Neural crest cell (in vitro differentiated cells): ENCODE data around the gene POLR2C. TPM values are rescaled to one million over a fixed set of nuclear protein-coding genes. Genes with fewer than 3 reads are reported as not detected.
"Not testable (repeated sequence)": the region's sequence is repeated elsewhere in the genome, so short reads cannot be mapped to it uniquely, and the experiment has no call there.

ENCODE experiments used
- DNase-seq: peaks from one replicate; pipeline ENCODE4 v3.0.0; 2021; ENCODE audit warnings: low read depth, mixed read lengths, low spot score
- H3K27ac Mint-ChIP-seq: one replicate; pipeline ENCODE4 v1.8.0; 2021; ENCODE audit warnings: mild to moderate bottlenecking, mixed read lengths; ENCODE audit not compliant: unreplicated experiment
- H3K27me3 Mint-ChIP-seq: 2 replicates; pipeline ENCODE4 v1.8.0; 2021; ENCODE audit warnings: low read depth, mild to moderate bottlenecking, mixed read lengths
- H3K36me3 Mint-ChIP-seq: 2 replicates; pipeline ENCODE4 v1.8.0; 2021; ENCODE audit warnings: low read depth, mild to moderate bottlenecking, mixed read lengths
- H3K4me1 Mint-ChIP-seq: 2 replicates; pipeline ENCODE4 v1.8.0; 2021; ENCODE audit warnings: mixed read lengths
- H3K4me3 Mint-ChIP-seq: one replicate; pipeline ENCODE4 v1.8.0; 2021; ENCODE audit warnings: mild to moderate bottlenecking, mixed read lengths
- H3K9me3 Mint-ChIP-seq: 2 replicates; pipeline ENCODE4 v1.8.0; 2021; ENCODE audit warnings: mixed read lengths
- total RNA-seq: library from RNA; stranded (reverse); gene quantifications from 2 replicates; pipeline ENCODE4 v1.2.1, GENCODE V29; 2021
- TF ChIP-seq, protein P1 (sequence below): fragments of 200-600 bp; sonication (generic); conservative IDR thresholded peaks from 2 replicates; pipeline ENCODE4 v1.5.0; 2021; ENCODE audit warnings: antibody characterized with exemption, mild to moderate bottlenecking

The POLR2C gene
- total RNA-seq, 1 donor from 2014 or later, result 74.0 TPM

DNA sequence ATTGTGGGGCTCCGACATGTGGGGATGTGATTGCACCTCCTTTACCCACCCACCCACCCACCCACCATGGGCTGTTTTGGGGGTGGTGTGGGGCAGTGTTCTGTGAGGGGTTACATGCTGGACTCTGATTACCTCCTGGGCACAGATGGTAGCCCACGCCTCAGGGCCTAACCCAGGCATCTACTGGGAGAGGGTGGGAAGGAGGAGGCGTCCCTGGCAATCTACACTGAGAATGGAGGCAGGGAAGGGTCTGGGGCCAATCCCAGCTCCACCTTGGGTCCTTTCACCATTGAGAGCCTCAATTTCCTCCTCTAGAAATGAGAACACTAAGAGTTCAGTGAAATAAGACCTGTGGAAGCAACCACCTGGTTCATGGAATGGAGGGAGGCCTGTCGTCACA, 35.6 kb downstream of the POLR2C start:
- no peak overlapping the region for H3K4me3 Mint-ChIP-seq

DNA sequence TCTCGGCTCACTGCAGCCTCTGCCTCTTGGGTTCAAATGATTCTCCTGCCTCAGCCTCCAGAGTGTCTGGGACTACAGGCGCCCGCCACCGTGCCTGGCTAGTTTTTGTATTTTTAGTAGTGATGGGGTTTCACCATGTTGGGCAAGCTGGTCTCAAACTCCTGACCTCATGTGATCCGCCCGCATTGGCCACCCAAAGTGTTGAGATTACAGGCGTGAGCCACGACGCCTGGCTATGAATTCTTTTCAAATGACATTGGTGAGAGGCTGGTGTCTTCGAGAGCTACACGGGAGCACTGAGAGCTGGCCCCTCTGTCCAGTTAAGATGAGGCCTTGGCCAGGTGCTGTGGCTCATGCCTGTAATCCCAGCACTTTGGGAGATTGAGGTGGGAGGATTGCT, 37.5 kb downstream of the POLR2C start:
- H3K4me3 Mint-ChIP-seq, H3K4me1 Mint-ChIP-seq, H3K36me3 Mint-ChIP-seq, H3K27me3 Mint-ChIP-seq, H3K27ac Mint-ChIP-seq, H3K9me3 Mint-ChIP-seq, DNase-seq: not testable (repeated sequence)

More for the DNA sequence above, 35.6 kb downstream of the POLR2C start:
- TF ChIP-seq, protein P1, sequence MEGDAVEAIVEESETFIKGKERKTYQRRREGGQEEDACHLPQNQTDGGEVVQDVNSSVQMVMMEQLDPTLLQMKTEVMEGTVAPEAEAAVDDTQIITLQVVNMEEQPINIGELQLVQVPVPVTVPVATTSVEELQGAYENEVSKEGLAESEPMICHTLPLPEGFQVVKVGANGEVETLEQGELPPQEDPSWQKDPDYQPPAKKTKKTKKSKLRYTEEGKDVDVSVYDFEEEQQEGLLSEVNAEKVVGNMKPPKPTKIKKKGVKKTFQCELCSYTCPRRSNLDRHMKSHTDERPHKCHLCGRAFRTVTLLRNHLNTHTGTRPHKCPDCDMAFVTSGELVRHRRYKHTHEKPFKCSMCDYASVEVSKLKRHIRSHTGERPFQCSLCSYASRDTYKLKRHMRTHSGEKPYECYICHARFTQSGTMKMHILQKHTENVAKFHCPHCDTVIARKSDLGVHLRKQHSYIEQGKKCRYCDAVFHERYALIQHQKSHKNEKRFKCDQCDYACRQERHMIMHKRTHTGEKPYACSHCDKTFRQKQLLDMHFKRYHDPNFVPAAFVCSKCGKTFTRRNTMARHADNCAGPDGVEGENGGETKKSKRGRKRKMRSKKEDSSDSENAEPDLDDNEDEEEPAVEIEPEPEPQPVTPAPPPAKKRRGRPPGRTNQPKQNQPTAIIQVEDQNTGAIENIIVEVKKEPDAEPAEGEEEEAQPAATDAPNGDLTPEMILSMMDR, result no peak
- no peak overlapping the region for H3K27ac Mint-ChIP-seq
- no peaks in the 10 kb centered on the region for H3K9me3 Mint-ChIP-seq
- peaks cover 12% of the 10 kb centered on the region for H3K4me1 Mint-ChIP-seq
- DNase-seq, result no peak
- H3K27me3 Mint-ChIP-seq, result no peaks in the 10 kb centered on the region
- no peaks in the 10 kb centered on the region for H3K36me3 Mint-ChIP-seq

DNA sequence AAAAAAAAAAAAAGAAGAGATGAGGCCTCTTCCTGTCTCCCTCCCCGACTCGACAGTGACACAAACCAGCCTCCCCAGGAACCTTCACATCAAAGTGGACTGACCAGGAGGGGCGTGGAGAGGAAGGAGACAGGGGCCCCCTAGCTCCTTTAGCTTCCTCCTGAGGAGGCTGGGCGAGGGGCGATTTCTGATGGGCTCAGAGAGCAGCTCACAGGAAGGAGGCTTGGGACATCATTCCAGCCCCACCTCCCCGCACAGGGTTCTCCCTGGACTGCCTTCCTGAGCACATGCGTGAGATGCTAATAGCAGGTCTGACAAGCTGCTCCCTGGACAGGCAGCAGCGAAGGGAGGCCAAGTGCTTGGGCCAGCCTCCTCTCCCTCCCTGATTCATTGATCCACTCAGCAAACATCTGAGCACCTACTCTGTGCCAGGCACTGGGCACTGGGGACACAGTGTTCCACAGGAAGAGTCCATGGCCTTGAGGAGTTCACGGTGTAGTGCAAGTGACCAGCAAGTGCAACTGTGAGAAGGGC, 38.2 kb downstream of the POLR2C start:
- TF ChIP-seq, protein P1, result no peak
- H3K27ac Mint-ChIP-seq, result no peak overlapping the region

DNA sequence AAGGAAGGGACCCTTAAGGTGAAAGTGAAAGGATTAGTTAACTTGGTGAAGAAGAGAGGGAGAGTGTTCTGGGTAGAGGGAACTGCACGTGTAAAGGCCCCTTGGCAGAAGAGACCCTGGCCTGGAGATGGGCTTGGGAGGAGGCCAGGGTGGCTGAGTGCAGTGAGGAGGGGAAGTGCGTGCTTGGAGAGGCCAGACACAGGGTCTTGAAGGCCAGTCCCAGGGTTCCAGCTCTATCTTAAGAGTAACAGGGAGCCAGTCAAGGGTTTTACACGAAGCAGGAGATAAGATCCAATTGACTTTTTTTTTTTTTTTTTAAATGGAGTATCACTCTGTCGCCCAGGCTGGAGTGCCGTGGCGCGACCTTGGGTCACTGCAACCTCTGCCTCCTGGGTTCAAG, 39.0 kb downstream of the POLR2C start:
- no peaks in the 10 kb centered on the region for H3K9me3 Mint-ChIP-seq
- no peak overlapping the region for H3K4me3 Mint-ChIP-seq
- H3K27me3 Mint-ChIP-seq, result no peaks in the 10 kb centered on the region
- peaks cover 4% of the 10 kb centered on the region for H3K4me1 Mint-ChIP-seq
- no peaks in the 10 kb centered on the region for H3K36me3 Mint-ChIP-seq
- TF ChIP-seq, protein P1, result no peak
- DNase-seq, result no peak
- H3K27ac Mint-ChIP-seq, result no peak overlapping the region

More for the DNA sequence above, 38.2 kb downstream of the POLR2C start:
- Mint-ChIP-seq H3K36me3 (no peaks in the 10 kb centered on the region), H3K9me3 (no peaks in the 10 kb centered on the region), H3K4me1 (peaks cover 7% of the 10 kb centered on the region), H3K27me3 (no peaks in the 10 kb centered on the region), H3K4me3 (no peak overlapping the region)
- no peak for DNase-seq

DNA sequence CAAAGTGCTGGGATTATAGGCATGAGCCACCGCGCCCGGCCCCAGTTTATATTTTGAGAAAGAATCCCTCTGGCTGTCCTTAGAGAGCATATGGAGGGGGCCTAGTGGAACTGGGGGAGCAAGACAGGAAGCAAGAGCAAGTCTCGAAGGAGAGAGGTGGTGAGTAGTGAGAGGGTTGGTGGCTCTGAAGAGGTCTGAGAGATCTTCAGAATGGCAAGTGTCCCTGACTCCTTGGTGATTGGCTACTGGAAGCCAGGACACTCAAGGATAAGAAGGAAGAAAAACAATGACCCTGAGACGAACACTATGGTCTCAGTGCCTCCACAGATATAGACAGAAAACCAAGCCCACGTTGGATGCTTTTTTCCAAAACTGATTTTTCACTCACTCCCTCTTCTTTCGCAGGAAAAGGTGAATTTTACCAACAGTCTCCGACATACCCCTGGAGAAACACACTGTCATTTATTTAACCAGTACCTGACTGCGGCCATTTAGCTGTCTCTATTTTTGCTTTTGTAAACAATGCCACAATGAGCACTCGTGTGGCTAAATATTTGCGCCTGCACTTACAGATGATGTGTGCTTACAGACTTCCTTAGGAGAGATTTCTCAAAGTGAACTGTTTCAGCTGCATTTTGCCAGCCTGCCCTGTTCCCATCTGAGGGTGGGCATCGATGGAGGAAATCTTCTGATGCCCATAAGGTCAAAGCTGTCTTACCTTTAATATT, 39.7 kb downstream of the POLR2C start:
- no peaks in the 10 kb centered on the region for H3K36me3 Mint-ChIP-seq
- no peaks in the 10 kb centered on the region for H3K9me3 Mint-ChIP-seq
- TF ChIP-seq, protein P1, result no peak
- no peaks in the 10 kb centered on the region for H3K27me3 Mint-ChIP-seq
- no peak for DNase-seq
- H3K27ac Mint-ChIP-seq, result no peak overlapping the region
- H3K4me1 Mint-ChIP-seq, result peaks cover 4% of the 10 kb centered on the region
- no peak overlapping the region for H3K4me3 Mint-ChIP-seq

DNA sequence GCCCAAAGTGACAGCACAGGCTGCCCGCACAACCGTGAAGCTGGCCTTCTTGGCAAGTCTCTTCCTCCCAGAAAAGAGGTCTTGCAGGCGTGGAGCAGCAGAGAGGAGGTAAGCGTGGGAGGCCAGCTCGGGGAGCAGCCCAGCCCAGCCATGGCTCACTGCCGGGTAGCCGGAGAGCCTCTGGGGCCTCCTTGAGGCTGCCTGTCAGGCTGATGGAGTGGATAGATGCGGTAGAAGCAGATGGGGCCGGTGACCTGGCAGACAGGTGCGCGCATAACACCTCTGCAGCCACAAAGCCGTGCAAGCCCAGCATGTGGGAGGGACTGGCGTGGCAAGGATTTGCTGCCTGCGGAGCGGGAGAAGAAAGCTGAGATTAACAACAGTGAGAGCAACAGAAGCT, 40.9 kb downstream of the POLR2C start:
- no peak for DNase-seq
- peaks cover 4% of the 10 kb centered on the region for H3K4me1 Mint-ChIP-seq
- TF ChIP-seq, protein P1, result no peak
- H3K27me3 Mint-ChIP-seq, result no peaks in the 10 kb centered on the region
- no peak overlapping the region for H3K4me3 Mint-ChIP-seq
- H3K27ac Mint-ChIP-seq, result no peak overlapping the region
- H3K9me3 Mint-ChIP-seq, result no peaks in the 10 kb centered on the region
- H3K36me3 Mint-ChIP-seq, result no peaks in the 10 kb centered on the region
